CD4-positive, alpha-beta T cell (primary cell): ENCODE data around the gene PSG11. TPM values are rescaled to one million over a fixed set of nuclear protein-coding genes. Genes with fewer than 3 reads are reported as not detected.
"Not testable (repeated sequence)": the region's sequence is repeated elsewhere in the genome, so short reads cannot be mapped to it uniquely, and the experiment has no call there.

ENCODE experiments used
- ATAC-seq: fragments of 200-7000 bp; cut with Tn5 transposase; one replicate; pipeline ENCODE4 v1.10.0; 2022; ENCODE audit warnings: mild to moderate bottlenecking; ENCODE audit not compliant: poor library complexity
- CTCF ChIA-PET: fragments of 350-600 bp; sonication (Branson Sonifier 250); formaldehyde crosslinking; loops from one replicate; lab custom pipeline; 2021; ENCODE audit warnings: antibody characterized with exemption, inconsistent platforms; lab: Charles Lee
- POLR2A ChIA-PET: fragments of 350-600 bp; sonication (Branson Sonifier 250); formaldehyde crosslinking; loops from one replicate; lab custom pipeline; 2021; ENCODE audit warnings: antibody characterized with exemption, inconsistent platforms; lab: Charles Lee
- DNase-seq, 14 experiments: peaks; one replicate each; pipeline ENCODE4 v3.0.0-alpha.2; 2013 to 2020; ENCODE audit warnings: mixed read lengths in 2 of 14
- H3K27ac ChIP-seq, 2 donors: one replicate each; pipeline versions ENCODE4 v1.5.1 to v1.7.0; 2013; ENCODE audit warnings: low read length in 2 of 2, low read depth in 1 of 2, mild to moderate bottlenecking in 1 of 2
- H3K27me3 ChIP-seq, 2 experiments: 1 replicate in 1 of 2; 2 replicates in 1 of 2; pipeline versions ENCODE4 v1.6.1 to v1.7.0; 2013; ENCODE audit warnings: low read length in 2 of 2, control low read depth in 1 of 2, mild to moderate bottlenecking in 1 of 2, moderate library complexity in 1 of 2; ENCODE audit not compliant: insufficient read depth in 2 of 2, control insufficient read depth in 1 of 2
- H3K36me3 ChIP-seq: one replicate; pipeline ENCODE4 v1.6.1; 2013; ENCODE audit warnings: low read length, control low read depth; ENCODE audit not compliant: insufficient read depth
- H3K4me1 ChIP-seq: one replicate; pipeline ENCODE4 v1.6.1; 2013; ENCODE audit warnings: low read length, control low read depth; ENCODE audit not compliant: insufficient read depth
- H3K4me3 ChIP-seq: one replicate; pipeline ENCODE4 v1.5.1; 2013; ENCODE audit warnings: mild to moderate bottlenecking, low read length, moderate library complexity
- H3K9me3 ChIP-seq, 2 experiments: 1 replicate in 1 of 2; 2 replicates in 1 of 2; pipeline versions ENCODE4 v1.6.1 to v1.7.0; 2013; ENCODE audit warnings: low read length in 2 of 2, mild to moderate bottlenecking in 2 of 2, control low read depth in 1 of 2, moderate library complexity in 1 of 2; ENCODE audit not compliant: control insufficient read depth in 1 of 2, insufficient read depth in 1 of 2
- H3K27ac Mint-ChIP-seq: one replicate; pipeline ENCODE4 v1.8.0; 2020; ENCODE audit warnings: mixed read lengths
- H3K27me3 Mint-ChIP-seq: one replicate; pipeline ENCODE4 v1.8.0; 2021; ENCODE audit warnings: mixed read lengths
- H3K36me3 Mint-ChIP-seq: one replicate; pipeline ENCODE4 v1.8.0; 2021; ENCODE audit warnings: low read depth, mixed read lengths
- H3K4me1 Mint-ChIP-seq: one replicate; pipeline ENCODE4 v1.8.0; 2021; ENCODE audit warnings: low read depth, mixed read lengths
- H3K4me3 Mint-ChIP-seq: one replicate; pipeline ENCODE4 v1.8.0; 2020; ENCODE audit warnings: mild to moderate bottlenecking, mixed read lengths
- H3K9me3 Mint-ChIP-seq: one replicate; pipeline ENCODE4 v1.8.0; 2020; ENCODE audit warnings: mixed read lengths
- CTCF ChIP-seq: fragments of 200-600 bp; IDR thresholded peaks from one replicate; pipeline ENCODE4 v1.8.0; 2022; ENCODE audit warnings: antibody characterized with exemption, mild to moderate bottlenecking
- intact Hi-C, 2 experiments: fragments of 100-400 bp; cut with DNase I in 1 of 2; cut with micrococcal nuclease in 1 of 2; formaldehyde crosslinking; loops; one replicate each; pipeline versions ENCODE4 v1.15.1 to v1.9.0; 2023 to 2025; cut with DNase I, micrococcal nuclease
- total RNA-seq, 174 experiments: library from RNA in 2 of 174; stranded (reverse) in 2 of 174; gene quantifications; one replicate each; pipeline ENCODE4 v1.2.3 and lab custom pipeline; 2021 to 2026

PSG11 gene
- total RNA-seq, 2 experiments from 2014 or later, result not detected

GRCh38 chr19:43046578-43046977 lies 20.3 kb upstream of the PSG11 start:
- intact Hi-C loops, H3K9me3 Mint-ChIP-seq, POLR2A ChIA-PET, H3K4me3 Mint-ChIP-seq, H3K27ac ChIP-seq, DNase-seq, H3K9me3 ChIP-seq, H3K36me3 Mint-ChIP-seq, H3K27me3 Mint-ChIP-seq, H3K4me1 ChIP-seq, H3K36me3 ChIP-seq, ATAC-seq, H3K4me1 Mint-ChIP-seq, H3K27me3 ChIP-seq, CTCF ChIA-PET, H3K27ac Mint-ChIP-seq, H3K4me3 ChIP-seq: not testable (repeated sequence)

DNA sequence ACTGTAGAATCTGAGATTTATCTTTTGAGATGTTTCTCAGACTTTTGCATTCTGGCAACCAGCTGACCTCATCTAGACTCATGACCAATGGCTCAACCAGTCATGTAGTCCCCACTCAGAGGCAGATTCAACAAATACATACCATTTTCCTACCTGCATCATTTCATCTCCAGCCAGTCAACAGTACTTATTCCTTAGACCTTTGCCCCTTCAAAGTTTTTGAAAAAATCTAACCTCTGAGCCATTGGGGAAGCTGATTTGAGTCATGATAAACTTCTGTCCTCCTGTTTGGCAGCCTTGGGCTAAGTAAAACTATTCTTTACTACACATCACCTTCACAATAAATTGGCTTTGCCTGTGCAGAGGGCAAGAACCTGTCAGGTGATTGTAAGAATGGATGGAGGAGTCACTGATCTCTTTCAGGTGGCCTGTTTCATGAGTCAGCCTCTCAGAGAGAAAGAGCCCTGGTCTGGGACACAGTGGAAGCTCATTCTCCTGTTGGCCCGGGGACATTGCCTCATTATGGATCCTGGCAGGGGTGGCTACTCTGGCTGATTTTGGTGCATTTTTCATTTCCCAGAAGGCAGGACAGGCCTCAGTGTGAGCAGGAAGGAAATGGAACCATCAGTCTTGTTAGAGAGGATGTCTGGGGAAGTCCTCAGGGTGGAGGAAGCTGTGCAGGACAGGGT lies 17.4 kb upstream of the PSG11 start:
- H3K4me1 ChIP-seq, DNase-seq, CTCF ChIA-PET, H3K9me3 Mint-ChIP-seq, H3K36me3 Mint-ChIP-seq, H3K36me3 ChIP-seq, H3K4me3 ChIP-seq, H3K27ac ChIP-seq, H3K4me1 Mint-ChIP-seq, H3K27ac Mint-ChIP-seq, intact Hi-C loops, ATAC-seq, H3K4me3 Mint-ChIP-seq, POLR2A ChIA-PET, H3K27me3 ChIP-seq, H3K9me3 ChIP-seq: not testable (repeated sequence)
- peaks cover 12% of the 10 kb centered on the region for H3K27me3 Mint-ChIP-seq

DNA sequence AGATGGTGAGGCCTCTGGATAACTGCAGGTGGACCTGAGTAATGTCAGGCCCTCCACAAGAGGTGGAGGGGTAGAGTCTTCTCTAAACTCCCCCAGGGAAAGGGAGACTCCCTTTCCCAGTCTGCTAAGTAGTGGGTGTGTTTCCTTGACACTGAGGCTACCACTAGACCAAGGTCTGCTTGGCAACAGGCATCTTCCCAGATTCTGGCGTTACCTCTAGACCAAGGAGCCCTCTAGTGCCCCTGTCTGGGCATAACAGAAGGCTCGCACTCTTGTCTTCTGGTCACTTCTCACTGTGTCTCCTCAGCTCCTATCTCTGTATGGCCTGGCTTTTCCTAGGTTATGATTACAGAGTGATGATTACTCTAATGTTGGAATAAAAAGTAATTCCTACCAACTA lies 5.4 kb upstream of the PSG11 start:
- H3K4me3 Mint-ChIP-seq, H3K9me3 Mint-ChIP-seq, POLR2A ChIA-PET, DNase-seq, H3K4me3 ChIP-seq, H3K4me1 Mint-ChIP-seq, H3K27ac Mint-ChIP-seq, intact Hi-C loops, H3K27me3 ChIP-seq, H3K4me1 ChIP-seq, H3K27ac ChIP-seq, ATAC-seq, CTCF ChIA-PET, H3K9me3 ChIP-seq, H3K36me3 Mint-ChIP-seq, H3K36me3 ChIP-seq: not testable (repeated sequence)
- peaks cover 38% of the 10 kb centered on the region for H3K27me3 Mint-ChIP-seq

DNA sequence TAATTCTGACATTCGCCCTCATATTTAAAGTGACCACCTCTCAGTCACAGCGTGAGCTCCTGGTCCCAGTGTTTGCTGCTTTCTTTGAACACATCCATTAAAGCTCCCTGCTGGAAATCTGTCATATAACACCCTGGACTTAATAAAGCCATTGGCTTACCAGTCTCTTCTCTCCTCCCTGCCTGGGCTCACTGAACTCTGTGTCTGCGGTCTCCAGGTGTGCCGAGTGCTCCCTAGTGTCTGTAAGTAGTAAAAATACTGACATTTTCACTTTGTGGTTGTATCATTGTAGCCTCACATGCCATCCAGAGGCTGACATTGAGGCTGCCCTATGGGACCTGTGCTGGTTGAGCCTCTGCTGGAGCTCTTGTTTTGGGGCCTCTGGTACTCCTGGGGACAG lies 2.6 kb upstream of the PSG11 start:
- H3K4me3 ChIP-seq, result no peak overlapping the region
- no peaks in the 10 kb centered on the region for H3K36me3 ChIP-seq
- peaks cover 34% of the 10 kb centered on the region for H3K27me3 Mint-ChIP-seq
- H3K9me3 ChIP-seq, result no peaks in the 10 kb centered on the region
- intact Hi-C loops, result no loop called here
- POLR2A ChIA-PET, result no interaction called here
- H3K9me3 Mint-ChIP-seq, result no peaks in the 10 kb centered on the region
- H3K27ac Mint-ChIP-seq, result no peak overlapping the region
- H3K4me1 ChIP-seq, result no peaks in the 10 kb centered on the region
- no peak overlapping the region for H3K27ac ChIP-seq
- H3K27me3 ChIP-seq, result peaks cover 2 to 3% of the 10 kb centered on the region in 2 experiments
- H3K36me3 Mint-ChIP-seq, result no peaks in the 10 kb centered on the region
- TF ChIP-seq CTCF, result no peak
- DNase-seq (no peak), ATAC-seq (no peak)
- no peak overlapping the region for H3K4me3 Mint-ChIP-seq
- no peaks in the 10 kb centered on the region for H3K4me1 Mint-ChIP-seq
- CTCF ChIA-PET, result no interaction called here

DNA sequence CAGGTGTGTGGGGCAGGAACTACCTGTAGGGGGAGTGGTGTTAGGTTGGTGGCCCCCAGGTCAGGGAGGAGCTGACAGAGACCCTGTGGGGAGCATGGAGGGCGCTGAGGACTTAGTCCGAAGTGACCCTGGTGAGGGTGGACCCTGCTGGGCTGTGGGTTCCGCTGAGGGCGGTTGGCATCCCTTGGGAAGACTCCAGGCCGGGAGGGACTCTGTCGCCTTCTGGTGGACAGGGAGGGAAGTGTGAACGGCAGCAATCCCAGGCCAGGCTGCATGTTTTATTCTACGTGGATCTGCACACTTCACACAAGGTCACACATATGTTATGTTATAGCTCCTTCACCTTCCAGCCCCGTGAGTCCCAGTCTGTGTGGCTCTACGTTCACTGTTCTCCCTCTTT lies 1.7 kb upstream of the PSG11 start:
- H3K4me3 ChIP-seq, POLR2A ChIA-PET, H3K27ac Mint-ChIP-seq, H3K4me1 Mint-ChIP-seq, H3K27ac ChIP-seq, ATAC-seq, CTCF ChIA-PET, H3K4me3 Mint-ChIP-seq, H3K9me3 Mint-ChIP-seq, H3K4me1 ChIP-seq, H3K36me3 Mint-ChIP-seq, DNase-seq, H3K27me3 ChIP-seq, H3K9me3 ChIP-seq, intact Hi-C loops, H3K36me3 ChIP-seq: not testable (repeated sequence)
- peaks cover 34% of the 10 kb centered on the region for H3K27me3 Mint-ChIP-seq

GRCh38 chr19:43027061-43027460 lies 792 bp upstream of the PSG11 start:
- H3K27me3 ChIP-seq, H3K9me3 Mint-ChIP-seq, intact Hi-C loops, POLR2A ChIA-PET, H3K27ac ChIP-seq, ATAC-seq, H3K36me3 ChIP-seq, H3K4me1 Mint-ChIP-seq, CTCF ChIA-PET, H3K4me1 ChIP-seq, H3K4me3 Mint-ChIP-seq, H3K27ac Mint-ChIP-seq, DNase-seq, H3K4me3 ChIP-seq, H3K9me3 ChIP-seq, H3K36me3 Mint-ChIP-seq: not testable (repeated sequence)
- peaks cover 33% of the 10 kb centered on the region for H3K27me3 Mint-ChIP-seq
